ENCODE data around the gene TMEM163.

DNA sequence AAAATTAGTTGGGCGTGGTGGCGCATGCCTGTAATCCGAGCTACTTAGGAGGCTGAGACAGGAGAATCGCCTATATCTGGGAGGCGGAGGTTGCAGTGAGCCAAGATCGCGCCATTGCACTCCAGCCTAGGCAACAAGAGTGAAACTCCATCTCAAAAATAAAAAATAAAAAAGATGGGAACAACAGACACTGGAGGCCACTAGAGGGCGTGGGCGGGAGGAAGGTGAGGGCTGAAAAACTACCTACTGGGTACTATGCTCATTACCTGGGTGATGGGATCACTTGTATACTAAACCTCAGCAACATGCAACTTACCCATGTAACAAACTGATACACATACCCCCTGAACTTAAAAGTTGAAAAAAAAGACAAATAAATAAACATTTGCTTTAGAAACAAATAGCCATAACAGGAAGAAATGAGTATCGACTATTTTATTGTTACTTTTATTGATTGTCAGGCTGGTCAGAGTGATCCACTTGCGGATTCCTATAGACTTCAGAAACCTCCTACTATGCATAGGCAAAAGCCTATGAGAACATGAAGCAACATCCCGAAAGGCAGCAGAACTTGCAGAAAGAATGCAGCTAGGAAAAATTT is 61.0 kb downstream of the TMEM163 start:
- TF ChIP-seq POLR2A (IDR thresholded peaks at IDR 0.05; ENCODE audit: low read depth, low read length) (no peak), TAF1 (IDR thresholded peaks at IDR 0.05; ENCODE audit: low read depth, low read length) (no peak), POLR2AphosphoS5 (IDR thresholded peaks at IDR 0.05; ENCODE audit: low read depth, low read length) (no peak), POU2F2 (IDR thresholded peaks at IDR 0.05; ENCODE audit: low read depth, low read length) (no peak), PAX5 (IDR thresholded peaks at IDR 0.05; ENCODE audit: insufficient read depth, low read length, severe bottlenecking) (no peak)
